Measurements from ENCODE around the gene ANKRD11.
"Not testable (repeated sequence)": the region's sequence is repeated elsewhere in the genome, so short reads cannot be mapped to it uniquely, and the experiment has no call there.

The ANKRD11 gene

GRCh38 chr16:89334988-89335802 lies 155.2 kb downstream of the ANKRD11 start:
- DNase-seq (ENCODE audit: low read depth), result no peak
- TF ChIP-seq CTCF (conservative IDR thresholded peaks at IDR 0.05; ENCODE audit: low read length), result 0 out of 2 replicates have a peak, but pooled peaks have one; percentile 9
- no peak overlapping the region for H3K4me3 ChIP-seq (ENCODE audit: low read length)

DNA sequence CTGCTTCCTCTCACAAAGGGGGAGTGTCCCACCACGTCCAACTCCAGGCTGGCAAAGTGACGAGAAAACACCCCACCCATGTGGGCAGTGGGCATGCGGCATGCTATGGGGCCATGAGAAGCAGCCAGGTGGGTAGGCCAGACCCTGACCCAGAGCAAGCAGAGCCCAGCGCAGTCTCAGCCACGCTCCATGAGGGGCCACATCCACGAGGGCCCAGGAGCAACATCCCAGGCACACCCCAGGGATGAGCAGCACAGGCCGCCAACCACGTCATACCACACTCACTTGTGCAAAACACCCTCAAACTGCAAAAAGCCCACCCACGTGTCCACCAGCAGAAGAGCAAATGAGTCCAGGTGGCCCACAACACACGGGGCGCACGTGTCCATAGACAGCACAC lies 155.9 kb downstream of the ANKRD11 start:
- DNase-seq (ENCODE audit: low read depth), result no peak
- TF ChIP-seq CTCF (conservative IDR thresholded peaks at IDR 0.05; ENCODE audit: low read length), result no peak
- H3K4me3 ChIP-seq (ENCODE audit: low read length), result no peak overlapping the region

- no peak for DNase-seq (ENCODE audit: low read depth)
- TF ChIP-seq CTCF (conservative IDR thresholded peaks at IDR 0.05; ENCODE audit: low read length), result no peak
- H3K4me3 ChIP-seq (ENCODE audit: low read length), result no peak overlapping the region
These were observed 156.3 kb downstream of the ANKRD11 start for GRCh38 chr16:89334050-89334449.

DNA sequence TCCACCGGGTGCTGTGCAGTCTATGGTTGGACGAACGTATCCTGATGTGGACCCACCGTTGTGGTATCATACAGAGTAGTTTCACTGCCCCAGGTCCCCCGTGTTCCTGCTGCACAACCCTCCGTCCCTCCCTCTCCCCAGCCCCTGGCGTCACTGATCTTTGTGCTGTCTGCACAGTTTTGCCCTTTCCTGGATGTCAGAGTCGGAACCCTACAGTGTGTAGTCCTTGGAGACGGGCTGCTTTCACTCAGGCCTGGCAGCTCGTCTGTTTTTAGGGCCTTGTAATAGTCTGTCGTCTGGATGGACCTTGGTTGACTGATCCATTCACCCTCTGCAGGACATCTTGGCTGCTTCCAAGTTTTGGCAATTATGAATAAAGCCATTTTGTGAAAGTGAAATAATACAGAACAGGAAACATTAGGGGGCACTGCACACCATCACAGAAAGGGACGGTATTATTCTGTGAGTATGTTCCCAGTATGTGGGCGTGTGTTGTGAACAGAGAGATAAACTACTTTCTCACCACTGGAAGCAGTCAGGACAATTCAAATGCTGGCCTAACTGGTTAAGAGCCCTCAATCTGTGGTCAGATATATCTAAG lies 156.9 kb downstream of the ANKRD11 start:
- TF ChIP-seq CTCF (conservative IDR thresholded peaks at IDR 0.05; ENCODE audit: low read length), result peak; percentile 62
- H3K4me3 ChIP-seq (ENCODE audit: low read length), result not testable (repeated sequence)
- peak; percentile 77 for DNase-seq (ENCODE audit: low read depth)

DNA sequence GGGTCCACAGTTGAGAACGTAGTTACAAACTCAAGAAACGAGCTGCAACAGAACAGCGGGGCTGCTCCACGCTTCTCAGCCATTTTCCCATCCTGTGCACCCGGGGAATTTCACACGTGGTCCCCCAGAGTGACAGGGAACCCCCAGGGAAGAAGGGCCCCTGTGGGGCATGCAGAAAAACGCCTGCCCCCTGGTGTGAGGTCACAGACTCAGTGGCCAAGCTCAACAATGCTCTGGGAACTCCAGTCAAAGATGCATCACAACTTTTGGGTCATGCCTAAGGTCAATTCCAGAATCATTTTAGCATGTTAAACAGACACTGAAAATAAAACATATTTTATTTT lies 157.5 kb downstream of the ANKRD11 start:
- no peak for DNase-seq (ENCODE audit: low read depth)
- 0 out of 2 replicates have a peak, but pooled peaks have one; percentile 6 for TF ChIP-seq CTCF (conservative IDR thresholded peaks at IDR 0.05; ENCODE audit: low read length)
- no peak overlapping the region for H3K4me3 ChIP-seq (ENCODE audit: low read length)

GRCh38 chr16:89332243-89332901 lies 158.0 kb downstream of the ANKRD11 start:
- no peak for DNase-seq (ENCODE audit: low read depth)
- TF ChIP-seq CTCF (conservative IDR thresholded peaks at IDR 0.05; ENCODE audit: low read length), result no peak
- no peak overlapping the region for H3K4me3 ChIP-seq (ENCODE audit: low read length)
